ENCODE data around the gene MRPL41.
"Not testable (repeated sequence)": the region's sequence is repeated elsewhere in the genome, so short reads cannot be mapped to it uniquely, and the experiment has no call there.

The MRPL41 gene

DNA sequence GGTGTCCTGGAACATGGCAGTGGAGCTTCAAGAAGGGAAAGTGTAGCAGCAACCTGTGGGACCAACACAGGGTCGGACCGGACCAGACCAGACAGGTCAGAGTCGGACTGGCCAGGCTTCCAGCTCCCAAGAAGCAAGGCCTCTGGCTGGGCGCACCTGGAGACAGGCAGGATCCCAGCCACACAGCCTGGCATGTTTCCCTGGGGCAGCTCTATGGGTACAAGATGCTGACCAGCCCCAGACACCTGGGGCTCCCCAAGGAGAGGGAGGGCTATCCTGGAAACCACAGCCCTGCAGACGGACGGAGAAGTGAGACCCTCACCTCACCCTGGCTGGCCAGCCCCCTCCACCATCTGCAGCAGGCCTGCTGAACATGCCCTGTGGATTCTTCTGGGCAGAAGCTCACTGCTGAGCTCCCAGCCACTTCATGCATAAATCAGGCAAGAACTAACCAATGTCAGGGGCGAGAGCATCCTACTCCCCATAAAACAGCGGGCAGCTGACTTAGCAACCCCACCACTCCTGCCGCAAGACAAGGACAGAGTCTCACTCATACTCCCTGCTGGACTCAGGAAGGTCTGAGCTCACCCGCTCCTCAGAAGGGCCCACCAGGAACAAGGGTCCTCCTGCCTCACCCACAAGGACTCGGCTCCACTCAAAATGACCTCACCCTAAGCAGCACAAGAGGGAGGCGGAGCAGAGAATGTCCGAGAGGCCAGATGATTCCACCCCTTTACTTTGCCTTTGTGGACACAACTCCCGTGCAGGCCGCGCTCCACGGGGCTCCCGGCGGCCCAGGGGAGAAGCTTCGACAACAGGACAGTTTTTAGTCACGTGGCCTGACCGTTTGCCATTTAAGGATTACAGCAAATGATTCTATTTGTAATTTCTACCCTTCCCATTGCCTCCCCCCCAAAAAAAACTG, 29.9 kb downstream of the MRPL41 start:
- DNase-seq: no peak

DNA sequence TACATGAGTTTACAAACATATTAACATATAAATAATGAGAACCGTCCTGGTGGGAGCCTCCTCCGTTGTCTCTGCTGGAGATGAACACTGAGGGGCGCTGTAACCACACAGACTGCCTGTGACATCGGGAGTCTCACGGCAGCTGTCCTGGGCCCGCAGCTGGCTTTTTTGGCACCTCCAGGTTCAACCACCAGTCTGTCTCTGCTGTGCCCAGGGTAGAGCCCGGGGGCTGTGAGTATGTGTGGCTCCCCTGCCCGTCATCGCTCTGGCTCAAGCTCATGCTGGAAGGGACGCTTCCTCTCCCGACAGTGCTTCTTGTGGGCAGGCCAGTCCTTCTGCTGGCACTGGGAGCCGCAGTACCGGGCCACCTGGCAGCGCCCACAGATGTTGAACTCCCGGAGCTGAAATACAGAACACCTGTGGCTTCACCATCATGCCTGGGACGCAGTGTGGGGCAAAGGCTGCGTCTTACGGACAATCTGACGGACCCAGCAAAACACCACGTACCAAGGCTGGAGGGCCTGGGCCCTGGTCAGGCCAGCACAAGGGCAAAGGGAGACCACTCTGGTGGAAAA, 30.7 kb downstream of the MRPL41 start:
- DNase-seq: no peak

DNA sequence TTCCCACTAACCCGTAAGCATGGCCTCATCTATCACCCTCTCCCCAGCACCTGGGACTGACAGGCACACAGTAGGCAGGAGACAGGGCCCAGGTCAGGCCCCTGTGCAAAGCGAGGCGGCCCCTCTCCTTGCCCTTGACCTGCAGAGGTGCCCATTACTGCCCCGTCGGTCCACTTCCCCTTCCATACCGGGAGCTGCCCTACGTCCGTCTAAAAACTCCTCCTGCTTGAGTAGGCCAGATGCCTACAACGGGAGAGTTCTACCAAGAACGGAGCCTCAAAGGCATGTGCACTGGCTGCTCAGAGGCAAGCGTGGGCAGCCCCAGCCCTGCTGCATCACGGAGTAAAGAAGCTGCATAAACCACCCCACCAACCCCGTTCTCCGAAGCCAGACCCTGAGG, 31.7 kb downstream of the MRPL41 start:
- no peak for DNase-seq

DNA sequence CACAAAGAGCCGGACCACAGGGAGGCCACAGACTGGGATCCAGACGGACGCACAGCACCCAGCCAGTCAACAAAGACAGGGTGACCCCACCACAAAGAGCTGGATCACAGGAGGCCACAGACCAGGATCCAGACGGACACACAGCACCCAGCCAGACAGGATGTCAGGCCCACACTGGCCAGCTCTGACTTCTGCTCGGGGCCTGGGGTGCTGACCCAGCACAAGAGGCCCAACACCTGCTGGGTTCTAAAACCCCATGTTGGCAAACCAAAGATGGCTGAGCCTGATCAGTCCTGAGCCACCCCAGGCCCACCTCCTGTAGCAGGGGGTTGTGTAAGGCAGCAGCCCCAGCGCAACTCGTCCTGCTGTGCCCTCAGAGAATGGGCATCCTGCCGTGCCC, 32.3 kb downstream of the MRPL41 start:
- no peak for DNase-seq

DNA sequence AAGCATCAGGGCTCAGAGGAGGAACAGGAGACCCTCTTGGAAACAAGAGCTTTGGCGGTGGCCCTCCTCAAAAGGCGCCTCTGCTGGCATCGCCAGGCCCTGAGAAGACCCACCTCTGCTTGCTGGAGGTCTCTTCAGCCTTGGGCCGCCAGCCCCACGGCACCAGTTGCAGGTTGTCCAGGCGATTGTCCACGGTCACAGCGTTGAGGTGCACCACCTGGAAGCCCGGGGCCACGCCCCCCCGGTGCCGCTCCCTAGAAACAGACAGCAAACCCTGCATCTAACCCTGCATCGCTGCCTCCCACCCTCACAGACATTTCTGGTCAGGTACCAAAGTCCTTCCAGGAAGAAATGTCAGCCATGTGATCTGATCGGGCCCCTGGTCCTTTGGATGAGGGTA, 35.2 kb downstream of the MRPL41 start:
- DNase-seq: no peak

DNA sequence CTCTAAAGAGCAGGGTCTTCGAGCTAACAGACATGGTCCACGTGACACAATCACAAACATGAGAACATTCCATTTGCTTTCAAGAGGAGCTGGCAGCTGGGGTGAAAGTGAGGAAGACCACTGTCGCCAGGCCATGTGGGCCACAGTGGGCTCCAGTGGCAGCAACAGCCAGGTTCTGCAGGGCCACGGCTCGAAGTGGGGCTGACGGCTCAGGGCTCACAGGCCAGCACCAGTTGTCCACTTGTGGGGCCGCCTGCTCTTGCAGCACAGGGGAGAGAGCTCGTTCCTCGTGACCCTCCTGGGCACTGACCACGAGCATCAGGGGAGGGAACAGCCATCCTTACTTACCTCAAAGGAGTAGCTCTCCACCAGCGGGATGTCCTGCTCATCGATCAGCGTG, 36.6 kb downstream of the MRPL41 start:
- no peak for DNase-seq

DNA sequence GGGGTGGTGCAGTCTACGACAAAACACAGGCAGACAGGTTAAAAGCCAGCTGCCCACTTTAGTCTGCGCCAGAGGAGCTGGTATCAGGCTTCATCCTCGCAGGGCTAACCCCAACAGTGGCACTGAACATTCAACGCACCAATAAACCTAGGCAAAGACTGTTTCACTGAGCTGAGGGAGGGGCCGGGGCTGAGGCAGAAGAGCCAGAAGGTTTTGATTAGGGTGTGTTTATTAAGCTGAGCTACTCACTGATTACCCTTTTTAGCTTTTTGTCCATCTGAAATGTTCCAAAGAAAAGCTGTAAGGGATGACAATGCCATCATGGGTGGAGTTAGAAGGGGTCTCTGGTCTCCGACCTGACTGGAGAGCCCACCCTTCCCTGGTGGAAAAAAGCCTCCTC, 37.2 kb downstream of the MRPL41 start:
- DNase-seq: no peak

DNA sequence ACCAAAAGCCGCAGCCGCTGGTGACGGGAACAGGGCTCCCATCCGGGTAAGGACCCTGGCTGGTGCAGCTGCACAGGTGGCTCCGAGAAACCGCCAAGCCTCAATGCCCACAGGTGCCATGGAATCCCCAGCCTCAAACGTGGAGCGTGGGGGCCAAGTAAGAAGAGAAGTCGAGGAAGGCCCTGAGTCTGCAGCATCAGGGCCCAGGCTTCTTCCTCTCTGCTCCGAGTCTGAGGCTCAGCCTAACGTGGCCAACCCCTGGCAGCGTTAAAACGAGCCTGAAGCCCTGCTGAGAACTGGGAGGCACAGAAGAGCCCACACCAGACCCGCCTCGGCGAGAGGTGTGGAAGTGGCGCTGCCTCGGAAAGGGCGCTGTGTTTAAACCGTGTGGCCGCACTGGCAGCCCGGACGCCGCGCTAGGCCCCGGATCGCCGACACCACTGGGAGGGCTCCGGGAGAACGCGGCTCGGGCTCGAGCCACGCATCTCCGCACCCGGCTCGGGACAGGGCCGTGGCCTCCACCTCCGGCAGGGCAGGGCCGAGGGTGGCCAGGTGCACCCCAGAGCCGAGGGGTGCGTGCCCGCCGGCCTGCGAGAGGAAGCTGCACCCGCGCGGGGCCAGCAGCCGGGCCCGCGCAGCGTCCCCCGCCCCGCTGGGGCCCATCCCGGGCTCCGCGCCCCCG, 37.9 kb downstream of the MRPL41 start:
- DNase-seq: no peak

DNA sequence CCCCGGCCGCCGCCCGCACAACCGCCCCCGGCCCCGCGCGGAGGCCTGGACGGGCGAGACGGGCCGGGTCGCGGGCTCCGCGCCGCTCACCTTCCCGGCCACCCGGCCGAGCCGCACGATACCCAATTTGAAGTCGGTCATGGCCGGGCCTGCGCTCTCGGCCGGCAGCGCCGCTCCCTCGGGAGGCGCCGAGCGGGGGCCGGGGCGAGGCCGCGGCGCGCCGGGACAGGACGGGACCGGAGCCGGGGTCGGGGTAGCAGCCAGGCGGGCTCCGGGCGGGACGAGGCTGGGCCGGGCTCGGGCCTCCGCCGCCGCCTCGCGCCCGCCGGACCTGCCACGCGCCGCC, 38.4 kb downstream of the MRPL41 start:
- DNase-seq: no peak

DNA sequence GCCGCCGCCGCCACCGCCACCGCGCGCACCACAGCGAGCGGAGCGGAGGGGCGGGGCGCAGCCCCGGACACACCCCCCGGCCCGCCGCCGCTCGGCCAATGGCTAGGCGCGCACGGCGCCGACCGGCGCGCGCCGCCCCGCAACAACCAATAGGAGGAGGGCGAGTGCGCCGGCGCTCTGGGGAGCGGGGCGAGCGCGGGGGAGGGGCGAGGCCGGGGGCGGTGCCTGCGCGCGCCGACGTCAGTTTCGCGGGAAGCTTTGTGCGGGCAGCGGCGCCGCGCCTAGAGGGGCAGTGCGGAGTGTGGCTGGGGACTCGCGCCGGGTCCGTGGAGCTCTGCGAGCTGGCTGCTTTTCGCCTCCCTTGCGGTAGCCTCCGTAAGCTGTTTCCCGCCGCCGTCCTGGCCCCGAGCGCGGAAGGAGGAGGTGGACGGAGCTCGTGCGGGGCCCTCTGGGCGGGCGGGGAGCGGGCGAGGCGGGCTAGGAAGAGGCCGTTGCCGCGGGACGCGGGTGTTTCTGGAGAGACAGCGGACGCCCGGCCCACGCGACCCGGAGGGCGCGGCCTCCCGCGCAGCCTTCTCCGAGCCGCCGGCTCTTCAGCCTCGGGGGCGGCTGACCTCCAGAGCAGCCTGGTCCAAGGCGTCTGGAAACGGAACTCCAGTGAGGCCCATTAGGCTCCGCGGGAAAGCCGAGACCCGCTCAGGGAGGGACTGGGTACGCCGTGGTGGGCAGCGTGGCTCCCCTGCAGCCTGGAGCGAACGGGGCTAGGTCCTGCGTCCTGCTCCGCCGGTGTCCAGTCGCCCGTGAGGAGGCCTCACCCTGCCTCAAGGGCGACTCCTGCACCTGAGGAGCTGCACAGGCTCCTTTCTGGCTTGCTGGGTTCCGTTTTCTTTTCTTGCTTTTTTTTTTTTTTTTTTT, 39.0 kb downstream of the MRPL41 start, which contains the start of gene ZMYND19:
TSS of gene ZMYND19 (minus strand) at position 44 of the 915 bp plus-strand sequence. CDS start 249 bp downstream, outside the sequence.
- peak in 55 of 58 donors; percentile 20 to 88 (median 74) for DNase-seq

DNA sequence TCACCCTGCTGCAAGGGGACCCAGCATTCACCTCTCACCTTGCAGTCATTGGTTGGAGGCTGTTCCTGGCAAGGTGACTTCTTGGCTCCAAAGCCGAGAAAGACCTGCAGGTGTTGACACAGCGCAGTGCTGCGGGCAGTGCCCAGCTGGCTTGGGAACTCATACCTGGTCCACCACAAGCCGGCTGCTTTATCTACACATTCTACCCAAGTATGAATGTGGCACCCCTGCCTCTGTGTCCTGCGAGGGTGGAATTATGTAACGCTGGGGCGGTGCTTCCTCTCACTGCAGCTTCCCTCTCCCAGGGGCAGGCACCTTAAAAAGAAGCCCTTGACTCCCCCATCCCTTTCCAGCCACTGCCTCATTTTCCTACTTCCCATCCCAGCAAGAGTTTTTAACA, 41.1 kb downstream of the MRPL41 start:
- peak in 1 of 58 donors; percentile 26 for DNase-seq

DNA sequence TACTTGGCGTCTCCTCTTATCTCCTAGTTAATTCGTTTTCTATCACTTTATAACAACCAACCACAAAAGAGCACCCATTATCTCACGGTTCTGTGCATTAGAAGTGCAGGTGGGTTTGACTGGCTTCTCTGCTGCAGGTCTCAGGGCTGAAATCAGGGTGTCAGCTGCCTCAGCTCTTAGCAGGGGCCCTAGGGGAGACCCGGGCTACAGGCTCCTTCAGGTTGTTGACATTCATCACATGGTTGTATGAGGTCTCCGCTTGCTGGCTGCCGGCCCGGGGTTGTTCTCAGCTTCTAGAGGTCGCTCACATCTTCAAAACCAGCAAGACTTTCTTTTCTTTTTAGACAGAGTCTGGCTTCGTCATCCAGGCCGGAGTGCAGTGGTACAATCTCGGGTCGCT, 41.5 kb downstream of the MRPL41 start:
- no peak for DNase-seq

DNA sequence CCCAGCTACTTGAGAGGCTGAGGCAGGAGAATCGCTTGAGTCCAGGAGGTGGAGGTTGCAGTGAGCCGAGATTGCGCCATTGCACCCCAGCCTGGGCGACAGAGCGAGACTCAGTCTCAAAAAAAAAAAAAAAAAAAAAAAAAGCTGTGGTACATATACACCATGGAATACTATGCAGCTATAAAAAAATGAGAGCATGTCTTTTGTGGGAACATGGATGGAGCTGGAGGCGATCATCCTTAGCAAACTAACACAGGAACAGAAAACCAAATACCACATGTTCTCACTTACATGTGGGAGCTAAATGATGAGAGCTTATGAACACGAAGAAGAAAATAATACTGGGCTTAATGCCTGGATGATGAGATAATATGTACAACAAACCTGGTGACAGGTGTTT, 44.9 kb downstream of the MRPL41 start:
- not testable (repeated sequence) for DNase-seq

DNA sequence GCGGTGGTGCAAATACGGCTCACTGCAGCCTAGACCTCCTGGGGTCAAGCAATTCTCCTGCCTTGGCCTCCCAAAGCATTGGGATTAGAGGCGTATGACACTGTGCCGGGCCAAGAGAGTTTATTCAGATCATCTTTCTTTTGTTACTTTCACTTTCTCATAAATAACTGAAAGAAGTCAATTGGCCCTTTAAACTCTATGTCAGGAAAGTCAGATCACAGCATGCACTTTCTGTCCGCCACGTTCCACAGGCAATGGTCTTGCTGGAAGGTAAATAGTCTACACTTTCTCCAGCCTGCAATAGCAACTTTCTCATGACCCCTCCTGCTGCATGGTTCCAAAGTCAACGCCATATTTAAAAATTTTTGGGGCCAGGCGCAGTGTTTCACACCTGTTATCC, 47.3 kb downstream of the MRPL41 start:
- no peak for DNase-seq

Data from anterior cingulate cortex (tissue), 58 donors.